Activated T-cell treated with anti-CD3 and anti-CD28 coated beads for 4 hours (primary cell): ENCODE data around the gene ECI1.

ENCODE experiments used
- DNase-seq: peaks from one replicate; pipeline ENCODE4 v3.0.0-alpha.2; 2020

ECI1 gene

DNA sequence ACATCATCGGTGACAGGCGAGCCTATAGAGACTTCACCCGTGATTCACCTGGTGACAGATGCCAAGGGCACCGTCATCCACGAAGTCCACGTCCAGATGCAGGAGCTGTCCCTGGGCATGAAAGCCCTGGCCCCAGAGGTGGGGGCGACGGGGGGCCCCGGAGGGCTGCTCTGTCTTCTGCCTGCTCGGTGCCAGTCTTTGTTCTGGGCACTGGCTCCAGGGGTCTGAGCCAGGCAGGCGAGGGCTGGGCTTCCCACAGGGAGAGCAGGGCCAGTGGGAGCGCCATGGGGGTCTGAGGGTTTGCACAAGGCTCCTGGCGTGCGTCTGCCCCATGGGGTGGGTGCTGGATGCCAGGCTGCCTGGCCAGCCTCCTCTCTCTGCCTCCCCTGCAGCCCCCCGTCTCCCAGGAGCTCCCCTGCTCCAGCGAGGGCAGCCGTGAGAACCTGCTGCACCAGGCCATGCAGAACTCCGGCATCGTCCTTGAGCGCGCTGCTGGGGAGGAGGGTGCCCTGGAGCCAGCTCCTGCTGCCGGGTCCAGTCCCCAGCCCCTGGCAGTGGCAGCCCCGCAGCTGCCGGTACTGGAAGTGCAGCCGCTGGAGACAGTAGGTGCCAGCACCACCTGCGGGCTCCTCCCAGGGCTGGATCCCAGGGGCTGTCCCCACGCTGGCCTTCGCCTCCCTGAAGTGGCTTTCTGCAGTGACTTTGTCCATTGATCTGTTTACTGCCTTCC lies 18.2 kb downstream of the ECI1 start:
- no peak for DNase-seq

DNA sequence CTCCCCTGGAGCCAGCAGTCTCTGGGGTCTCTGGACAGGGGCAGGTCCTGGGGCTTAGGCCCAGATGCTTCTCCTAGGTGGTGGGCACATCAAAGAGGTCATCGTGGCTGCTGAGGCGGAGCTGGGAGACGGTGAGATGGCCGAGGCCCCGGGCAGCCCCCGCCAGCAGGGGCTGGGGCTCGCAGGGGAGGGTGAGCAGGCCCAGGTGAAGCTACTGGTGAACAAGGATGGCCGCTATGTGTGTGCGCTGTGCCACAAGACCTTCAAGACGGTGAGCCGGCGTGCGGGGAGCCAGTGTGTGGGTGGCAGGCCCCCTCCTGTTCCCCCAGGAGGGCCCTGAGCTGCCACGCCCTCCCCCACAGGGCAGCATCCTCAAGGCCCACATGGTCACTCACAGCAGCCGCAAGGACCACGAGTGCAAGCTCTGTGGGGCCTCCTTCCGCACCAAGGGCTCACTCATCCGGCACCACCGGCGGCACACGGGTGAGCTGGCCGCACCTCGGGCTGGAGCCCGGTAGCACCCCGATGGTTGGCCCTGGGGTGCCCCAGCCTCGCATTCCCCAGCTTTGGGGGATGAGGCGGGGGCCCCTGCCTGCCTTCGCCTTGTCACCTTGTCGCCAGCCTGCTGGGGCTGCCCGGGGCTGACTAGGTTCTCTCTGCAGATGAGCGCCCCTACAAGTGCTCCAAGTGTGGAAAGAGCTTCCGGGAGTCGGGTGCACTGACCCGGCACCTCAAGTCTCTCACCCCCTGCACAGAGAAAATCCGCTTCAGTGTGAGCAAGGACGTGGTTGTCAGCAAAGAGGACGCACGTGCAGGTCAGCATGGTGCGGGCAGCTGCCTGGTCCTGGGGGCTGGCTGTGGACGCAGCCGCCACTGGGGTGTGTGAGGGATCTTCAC lies 19.0 kb downstream of the ECI1 start:
- DNase-seq = no peak

DNA sequence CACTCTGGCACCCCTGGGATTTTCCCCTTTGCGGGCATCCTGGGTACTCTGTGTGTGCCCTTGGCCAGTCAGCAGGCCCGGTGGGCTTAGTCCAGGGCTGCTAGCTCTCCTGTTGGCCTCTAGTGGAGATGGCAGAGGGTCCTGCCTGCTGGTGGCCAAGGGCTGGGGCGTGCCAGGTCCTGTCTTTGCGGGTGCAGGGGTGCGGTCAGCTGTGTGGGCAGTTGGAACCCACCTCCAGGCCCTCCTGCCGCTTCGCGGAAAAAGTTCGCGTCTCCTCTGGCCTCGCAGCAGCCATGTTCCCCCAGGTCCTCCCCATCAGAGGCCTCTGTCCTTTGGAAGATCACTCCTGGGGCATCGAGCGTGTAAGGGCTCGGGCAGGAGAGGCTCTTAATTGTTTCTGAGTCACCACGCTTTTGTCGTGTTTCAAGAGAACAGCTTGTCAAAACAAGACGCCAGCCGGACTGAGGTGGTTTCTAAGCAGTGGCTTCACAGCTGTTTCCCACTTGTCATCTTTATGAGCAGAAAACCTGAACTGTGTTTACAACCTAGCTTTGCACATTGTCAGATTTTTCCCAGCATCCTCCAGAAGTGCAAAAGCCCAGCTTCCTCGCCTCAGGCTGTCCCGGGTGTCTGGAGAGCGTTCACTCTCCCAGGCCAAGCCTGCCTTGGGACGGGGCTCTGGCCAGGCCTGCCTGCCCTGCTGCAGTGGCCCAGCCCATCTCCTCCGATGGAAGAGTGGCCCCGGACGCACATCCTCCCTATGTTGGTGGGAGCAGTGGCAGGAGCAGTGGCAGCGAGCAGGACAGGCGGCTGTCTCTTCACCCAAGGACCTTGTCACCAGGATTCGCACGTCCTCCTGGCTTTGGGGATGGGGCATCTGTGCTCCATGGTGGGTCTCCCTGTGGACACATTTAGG lies 20.1 kb downstream of the ECI1 start:
- DNase-seq = no peak

DNA sequence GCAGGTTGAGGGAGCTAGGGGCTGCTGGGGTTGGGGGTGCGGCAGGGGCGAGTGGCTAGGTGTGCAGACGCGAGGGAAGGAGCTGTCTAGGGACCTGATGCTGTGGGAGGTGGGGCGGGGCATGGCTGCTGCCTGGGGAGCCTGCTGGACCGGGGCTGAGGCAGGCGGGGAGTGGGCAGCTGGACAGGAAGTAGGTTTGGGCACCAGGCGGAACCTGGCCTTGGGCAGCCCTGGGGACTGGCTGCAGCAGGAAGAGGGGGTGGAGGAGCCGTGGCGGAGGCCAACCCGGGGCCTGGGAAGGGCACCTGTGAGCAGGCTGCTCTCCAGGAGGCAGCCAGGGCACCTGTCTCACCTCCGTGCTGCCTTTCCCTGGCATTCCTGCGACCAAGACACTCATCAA lies 21.0 kb downstream of the ECI1 start:
- no peak for DNase-seq

DNA sequence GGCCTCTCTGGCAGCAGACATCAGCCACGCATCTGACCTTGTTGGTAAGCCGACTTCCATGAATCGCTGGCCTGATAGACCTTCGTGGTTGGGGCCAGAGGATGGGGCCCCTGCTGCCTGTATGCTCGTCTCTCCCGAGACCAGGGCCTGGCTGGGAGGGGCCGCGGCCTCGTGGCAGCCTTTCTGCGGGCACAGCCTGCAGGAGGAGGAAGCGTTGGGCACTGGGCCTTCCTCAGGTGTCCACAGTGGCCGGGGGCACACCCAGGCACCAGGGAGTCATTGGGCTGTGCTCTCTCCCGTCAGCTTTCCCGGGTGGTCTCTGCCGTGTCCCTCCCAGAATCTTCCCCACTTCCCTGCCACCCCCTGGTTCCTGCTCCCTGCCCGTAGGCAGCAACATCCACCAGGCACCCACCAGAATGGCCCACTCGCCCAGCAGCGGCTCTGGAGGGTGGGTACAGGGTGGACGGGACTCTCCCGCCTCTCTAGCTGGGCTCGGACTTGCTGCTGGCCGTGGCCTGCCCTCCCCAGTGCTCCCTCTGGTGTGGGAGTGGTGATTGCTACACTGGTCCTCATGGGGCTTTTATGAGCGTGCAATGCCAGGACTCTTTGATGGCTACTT lies 21.6 kb downstream of the ECI1 start:
- no peak for DNase-seq

DNA sequence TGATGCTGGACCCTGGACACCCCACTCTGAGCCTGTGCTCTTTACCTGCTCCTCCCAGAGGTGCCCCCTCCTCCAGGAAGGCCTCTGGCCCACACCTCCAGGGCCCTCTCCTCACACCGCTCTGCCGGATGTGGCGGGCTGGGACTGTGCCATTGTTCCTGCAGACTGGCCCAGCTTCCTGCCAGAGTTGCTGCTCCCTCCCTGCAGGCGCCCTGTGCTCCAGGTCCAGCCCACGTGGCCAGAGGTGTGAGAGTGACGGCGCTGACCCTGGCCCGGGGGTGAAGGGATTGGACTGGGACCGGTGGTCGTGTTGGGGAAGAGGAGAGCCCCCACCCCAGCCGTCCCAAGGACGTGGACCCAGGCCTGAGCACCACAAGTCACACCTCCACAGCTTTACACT lies 22.3 kb downstream of the ECI1 start:
- no peak for DNase-seq

DNA sequence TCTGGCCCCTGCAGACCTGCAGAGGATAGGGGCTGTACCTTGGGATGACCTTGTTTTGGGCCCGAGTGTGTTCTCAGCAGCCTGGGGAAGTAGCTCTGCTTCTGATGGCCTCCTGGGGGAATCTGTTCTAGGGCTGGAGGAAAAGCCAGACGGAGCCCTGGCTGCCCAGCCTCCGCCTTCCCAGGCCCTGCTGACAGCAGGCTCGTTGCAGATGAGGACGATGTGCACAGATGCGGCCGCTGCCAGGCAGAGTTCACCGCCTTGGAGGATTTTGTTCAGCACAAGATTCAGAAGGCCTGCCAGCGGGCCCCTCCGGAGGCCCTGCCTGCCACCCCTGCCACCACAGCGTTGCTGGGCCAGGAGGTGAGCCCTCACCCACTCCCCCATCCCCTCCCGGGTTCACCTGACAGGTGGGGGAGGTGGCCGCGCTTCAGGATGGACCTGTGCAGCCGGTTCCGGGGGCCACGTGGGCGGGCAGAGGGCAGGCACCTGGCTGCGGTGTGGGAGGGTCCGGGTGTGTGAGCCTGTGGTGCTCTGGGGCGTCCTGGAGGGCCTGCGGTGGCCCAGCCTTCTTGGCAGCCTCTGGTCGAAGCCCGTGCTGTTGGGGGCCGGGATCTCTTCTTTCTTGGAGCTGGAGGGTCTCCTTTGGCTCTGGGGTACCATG lies 23.1 kb downstream of the ECI1 start:
- no peak for DNase-seq

DNA sequence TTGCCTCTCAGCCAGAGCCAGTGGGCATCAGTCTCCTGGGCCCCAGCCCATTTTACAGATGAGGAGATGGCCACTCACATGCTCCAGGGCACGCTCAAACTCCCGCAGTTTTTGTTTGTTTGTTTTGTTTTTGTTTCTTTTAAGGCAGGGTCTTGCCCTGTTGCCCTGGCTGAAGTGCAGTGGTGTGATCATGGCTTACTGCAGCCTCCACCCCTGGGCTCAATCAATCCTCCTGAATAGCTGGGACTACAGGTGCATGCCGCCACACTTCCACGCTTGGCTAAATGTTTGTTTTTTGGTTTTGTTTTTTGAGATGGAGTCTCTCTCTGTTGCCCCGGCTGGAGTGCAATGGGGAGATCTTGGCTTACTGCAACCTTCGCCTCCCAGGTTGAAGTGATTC lies 24.5 kb downstream of the ECI1 start:
- DNase-seq = no peak

DNA sequence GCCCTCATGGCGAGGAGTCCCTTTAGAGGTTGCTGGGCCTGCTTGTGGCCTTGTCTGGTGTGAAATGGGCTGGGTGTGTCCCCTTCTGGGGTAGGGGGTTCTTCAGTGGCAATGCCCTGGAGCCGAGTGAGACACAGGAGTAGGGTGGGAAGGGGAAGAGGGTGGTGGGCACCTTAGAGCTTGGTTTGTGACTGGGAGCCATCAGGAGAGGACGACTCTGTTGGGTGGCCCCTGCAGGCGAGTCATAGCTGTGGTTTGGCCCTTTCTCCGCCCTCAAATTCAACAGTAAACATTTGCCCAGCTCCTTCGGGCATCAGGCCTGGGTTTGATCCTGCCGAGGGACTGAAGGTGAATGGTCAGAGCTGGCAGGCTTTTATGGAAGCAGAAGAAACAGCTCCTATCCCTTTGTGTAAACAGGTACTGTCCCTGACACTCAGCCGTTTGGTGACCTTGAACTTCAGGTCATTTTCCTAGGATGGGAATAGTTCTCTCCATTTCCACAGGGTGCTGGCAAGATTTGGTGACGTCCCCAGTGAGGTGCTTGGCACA lies 25.1 kb downstream of the ECI1 start:
- no peak for DNase-seq

DNA sequence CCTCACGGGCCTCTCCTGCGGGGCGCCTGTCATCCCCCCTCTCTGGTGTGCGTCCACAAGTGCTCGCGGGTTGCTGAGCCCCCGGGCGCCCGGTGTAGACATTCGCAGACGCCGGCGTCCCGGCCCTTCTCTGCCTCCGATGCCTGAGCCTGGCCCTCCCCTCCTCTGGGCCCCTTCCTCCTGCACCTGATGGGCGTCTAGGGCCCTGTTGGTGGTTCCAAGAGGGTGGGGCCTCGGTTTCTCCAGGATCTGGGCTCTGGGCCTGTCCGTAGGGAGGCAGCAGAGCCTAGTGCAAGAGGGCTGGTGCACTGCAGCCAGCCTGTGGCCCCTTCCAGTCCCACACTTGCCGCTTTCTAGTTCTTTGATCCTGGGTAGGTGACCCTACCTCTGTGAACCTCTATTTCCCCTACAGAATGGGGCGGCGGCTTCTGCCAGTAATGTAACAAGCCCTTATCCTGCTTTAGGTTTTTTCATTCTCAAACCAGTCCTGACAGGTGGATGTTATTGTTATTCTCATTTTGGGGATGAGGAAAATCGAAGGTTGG lies 27.4 kb downstream of the ECI1 start:
- peak; percentile 12 for DNase-seq

DNA sequence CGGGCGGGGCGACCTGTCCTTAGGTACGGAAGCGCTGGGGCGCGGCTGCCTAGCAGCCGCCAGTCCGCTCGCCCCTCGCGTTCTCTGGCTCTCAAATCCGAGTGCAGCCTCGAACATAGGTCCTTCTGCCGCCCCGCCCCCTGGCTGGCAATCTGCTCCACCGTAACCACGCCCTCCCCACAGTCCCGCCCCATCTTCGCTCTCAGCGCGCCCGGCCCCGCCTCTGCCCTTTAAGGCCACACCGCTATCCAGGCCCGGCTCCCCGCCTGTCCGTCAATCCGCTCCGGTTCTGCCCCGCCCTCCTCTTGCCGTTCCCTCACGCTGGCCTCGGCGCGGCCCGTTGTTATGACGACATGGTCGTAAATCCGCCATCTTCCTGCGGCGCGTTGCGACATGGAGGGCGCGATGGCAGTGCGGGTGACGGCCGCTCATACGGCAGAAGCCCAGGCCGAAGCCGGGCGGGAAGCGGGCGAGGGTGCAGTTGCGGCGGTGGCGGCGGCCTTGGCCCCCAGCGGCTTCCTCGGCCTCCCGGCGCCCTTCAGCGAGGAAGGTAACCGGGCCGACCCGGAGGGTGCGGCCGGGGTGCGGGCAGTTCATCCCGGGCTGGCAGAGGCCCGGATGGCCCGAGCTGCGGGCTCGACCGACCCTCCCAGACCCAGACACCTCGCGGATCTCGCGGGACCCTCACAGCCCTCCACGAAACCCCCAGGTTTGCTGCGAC lies 28.0 kb downstream of the ECI1 start, which contains the start of gene E4F1:
Gene E4F1 (plus strand): TSS at position 371 of the 721 bp plus-strand sequence. CDS start 23 bp downstream, at position 394.
- DNase-seq = peak; percentile 96

DNA sequence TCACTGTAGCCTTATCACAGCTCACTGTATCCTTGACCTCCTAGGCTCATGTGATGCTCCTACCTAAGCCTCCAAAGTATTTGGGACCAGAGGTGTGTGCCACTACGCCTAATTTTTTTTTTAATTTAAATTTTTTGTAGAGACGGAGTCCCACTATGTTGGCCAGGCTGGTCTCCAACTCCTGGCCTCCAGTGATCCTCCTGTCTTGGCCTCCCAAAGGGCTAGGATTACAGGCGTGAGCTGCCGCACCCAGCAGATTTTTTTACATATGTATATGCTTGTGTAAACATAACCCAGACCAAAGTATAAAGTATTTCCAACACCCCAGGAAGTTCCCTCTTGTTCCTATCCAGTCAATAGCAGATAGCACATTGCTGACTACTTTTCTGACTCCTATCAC lies 35.1 kb downstream of the ECI1 start:
- no peak for DNase-seq

DNA sequence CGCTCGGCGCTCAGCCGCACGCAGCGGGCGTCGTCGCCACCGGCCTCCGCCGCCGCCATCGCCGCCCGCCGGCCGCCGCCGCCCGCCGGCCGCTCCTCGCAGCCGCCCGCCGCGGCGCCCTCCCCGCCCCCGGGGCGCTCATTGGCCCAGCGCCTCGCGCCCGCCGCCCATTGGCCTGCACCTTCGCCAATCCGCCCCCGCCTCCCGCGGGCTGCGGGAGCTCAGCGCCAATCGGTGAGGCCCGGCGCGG lies 36.7 kb downstream of the ECI1 start, which contains the start of gene PGP:
Gene PGP (minus strand): TSS at position 122 of the 250 bp plus-strand sequence. CDS start 63 bp downstream, at position 59.
- DNase-seq = no peak

DNA sequence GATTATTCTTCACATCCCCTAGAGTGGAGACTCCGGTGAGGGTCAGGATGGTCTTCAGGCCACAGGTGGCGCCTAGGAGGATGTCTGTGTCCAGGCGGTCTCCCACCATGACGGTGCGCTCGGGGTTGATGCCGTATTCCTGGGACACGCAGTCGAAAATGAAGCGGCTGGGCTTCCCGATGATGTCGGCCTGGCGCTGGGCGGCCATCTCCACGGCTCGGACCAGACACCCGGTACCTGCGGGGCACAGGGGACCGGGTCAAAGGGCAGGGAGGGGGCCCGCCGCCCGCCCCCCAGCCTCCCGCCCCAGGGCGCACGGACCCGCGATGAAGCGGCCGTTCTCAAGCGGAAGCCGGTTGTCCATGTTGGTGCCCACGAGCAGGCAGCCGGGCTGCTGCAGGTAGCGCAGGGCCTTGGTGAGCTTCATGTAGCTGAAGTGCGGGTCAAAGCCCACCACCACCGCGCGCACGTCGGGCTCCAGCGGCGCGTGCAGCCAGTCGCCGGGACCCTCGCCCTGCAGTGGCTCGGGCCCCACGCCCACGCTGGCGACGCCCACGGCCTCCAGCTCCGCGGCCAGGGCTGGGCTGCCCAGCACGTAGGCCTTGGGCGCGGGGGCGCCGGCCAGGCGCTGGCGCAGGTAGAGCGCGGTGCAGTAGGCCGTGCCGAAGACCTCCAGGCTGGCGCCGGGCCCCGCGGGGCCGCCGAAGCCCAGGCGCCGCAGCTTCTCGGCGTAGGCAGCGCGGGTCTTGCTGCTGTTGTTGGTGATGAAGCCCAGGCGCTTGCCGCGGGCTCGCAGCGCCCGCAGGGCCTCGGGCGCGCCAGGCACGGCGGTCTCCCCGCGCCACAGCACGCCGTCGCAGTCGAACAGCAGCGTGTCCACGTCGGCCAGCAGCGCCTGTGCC lies 37.3 kb downstream of the ECI1 start:
- no peak for DNase-seq

DNA sequence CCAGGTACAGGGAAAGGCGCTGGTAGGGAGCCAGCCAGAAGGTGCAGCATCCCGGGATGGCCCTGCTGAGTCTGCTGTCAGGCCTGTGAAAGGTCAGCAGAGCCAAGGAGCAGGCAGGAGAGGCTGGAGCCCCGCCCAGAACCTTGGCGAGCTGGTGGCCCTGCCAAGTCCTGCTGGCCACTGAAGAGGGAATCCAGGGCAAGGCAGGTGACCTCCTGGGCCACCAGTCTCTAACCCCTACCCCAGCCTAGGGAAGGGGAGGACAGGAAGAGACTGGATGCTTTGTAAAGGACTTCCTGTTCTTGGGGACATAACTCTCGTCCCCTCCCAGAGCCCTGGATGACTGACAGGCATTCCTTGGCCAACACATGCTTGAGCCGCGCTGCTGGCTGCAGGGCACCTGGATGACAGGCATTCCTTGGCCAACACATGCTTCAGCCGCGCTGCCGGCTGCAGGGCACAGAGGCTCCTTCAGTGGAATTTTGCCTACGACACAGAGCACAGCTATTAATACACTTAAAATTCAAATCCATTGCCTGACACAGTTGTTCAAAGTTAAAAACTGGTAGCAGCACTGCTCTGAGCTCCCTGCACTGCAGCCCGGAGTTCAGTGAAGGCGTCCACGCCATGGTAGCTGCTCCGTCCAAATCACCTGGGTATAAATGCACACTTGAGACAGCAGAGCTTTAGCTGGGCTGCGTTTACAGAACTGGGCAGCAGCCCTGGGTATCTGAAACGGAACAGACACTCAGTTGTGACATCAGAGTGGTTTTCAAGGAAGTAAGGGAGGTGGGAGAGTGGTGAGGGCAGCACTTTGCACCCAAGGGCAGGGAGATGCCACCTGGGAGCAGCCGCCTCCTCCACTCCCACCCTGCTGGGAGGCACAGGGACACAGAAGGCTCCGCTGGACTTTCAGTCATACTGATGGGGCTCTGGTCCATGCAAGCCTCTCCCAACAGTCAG lies 38.7 kb downstream of the ECI1 start:
- DNase-seq = no peak

DNA sequence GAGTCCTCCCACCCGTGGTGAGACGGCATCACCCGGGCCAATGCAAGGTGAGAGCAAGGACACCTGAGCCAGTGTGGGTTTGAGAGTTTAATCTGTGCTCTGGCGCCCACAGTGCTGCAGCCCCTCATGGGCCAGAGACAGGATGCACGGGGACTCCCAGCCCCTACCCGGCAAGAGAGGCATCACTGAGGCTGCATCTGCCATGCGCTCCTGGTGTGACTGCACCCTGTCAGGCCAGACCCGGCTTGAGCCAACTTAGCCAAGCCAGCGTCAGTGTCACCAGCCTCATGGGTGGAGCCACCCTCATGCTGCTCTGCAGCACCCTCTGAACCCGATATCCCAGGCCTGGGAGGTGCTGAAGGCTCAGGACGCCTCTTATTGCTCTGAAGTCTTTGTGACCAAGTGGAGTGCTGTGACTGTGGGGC lies 39.5 kb downstream of the ECI1 start:
- DNase-seq = no peak

DNA sequence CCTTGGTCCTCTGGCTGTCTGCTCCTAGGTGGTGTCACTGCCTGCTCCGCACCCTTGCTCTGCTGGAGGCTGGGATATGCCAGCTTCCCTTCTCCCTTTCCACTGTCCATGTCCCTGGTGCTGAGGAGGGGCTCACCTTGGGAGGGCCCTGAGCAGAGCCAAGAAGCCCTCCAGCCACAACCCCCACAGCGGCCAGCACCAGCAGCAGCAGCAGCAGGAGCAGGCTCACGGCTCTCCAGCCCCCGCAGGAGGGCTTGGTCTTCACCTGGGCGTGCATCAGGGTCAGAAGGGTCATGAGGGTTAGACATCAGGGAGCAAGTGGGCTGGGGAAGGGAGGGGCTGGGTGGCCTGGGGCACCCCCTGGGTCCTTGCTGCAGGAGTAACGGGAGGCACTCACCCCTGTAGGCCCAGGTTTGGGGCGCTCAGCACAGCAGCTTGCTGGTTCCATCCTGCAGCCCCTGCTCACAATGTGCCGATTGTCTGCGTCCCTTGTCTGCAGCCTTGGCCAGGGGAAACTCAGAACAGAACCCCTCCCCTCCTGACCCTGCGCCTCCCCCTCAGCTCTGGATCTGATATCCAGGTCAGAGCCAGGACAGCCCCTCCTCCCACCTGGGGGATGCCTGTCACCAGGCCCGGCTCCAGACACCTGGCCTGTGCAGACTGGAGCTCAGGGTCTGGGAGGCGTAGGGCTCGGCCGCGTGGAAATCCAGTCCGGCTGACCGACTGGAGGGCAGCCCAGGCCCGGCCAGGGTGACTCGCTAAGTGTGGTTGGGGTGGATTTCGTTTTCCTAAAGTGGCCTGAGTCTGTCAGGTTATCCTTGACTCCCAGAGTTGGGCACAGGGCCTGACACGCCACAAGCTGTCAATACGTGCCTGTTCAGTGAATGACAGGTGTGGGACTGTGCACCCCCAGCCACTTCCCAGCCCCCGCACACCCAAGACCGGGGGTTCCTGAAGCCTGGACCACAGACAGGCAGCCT lies 40.7 kb downstream of the ECI1 start, which contains the start of gene BRICD5:
Gene BRICD5 (minus strand): TSS at position 478 of the 980 bp plus-strand sequence. CDS start 30 bp downstream, at position 448.
- DNase-seq = no peak
